Activated T-helper 1 cell treated with anti-CD3 and anti-CD28 coated beads, Interleukin-12 subunit alpha, Interleukin-12 subunit beta, Interleukin-2, Interleukin-4 antibody, amounts not matched to agents 30 ng/mL and 10 ng/mL and 1 ng/mL, durations not matched to agents 14 hours and 24 hours and 36 hours (primary cell): Measurements from ENCODE around the gene TEX2. TPM values are rescaled to one million over a fixed set of nuclear protein-coding genes. Genes with fewer than 3 reads are reported as not detected.
A peak's percentile ranks its signal among the peaks of the same experiment; 100 is the strongest.
"Not testable (repeated sequence)": the region's sequence is repeated elsewhere in the genome, so short reads cannot be mapped to it uniquely, and the experiment has no call there.

Source experiments
- DNase-seq: peaks from one replicate; pipeline ENCODE4 v3.0.0; 2021; ENCODE audit warnings: low spot score
- H3K27ac Mint-ChIP-seq: one replicate; pipeline ENCODE4 v1.8.0; 2021; ENCODE audit warnings: mild to moderate bottlenecking, mixed read lengths
- H3K27me3 Mint-ChIP-seq: one replicate; pipeline ENCODE4 v1.8.0; 2022; ENCODE audit warnings: mild to moderate bottlenecking, moderate library complexity, mixed read lengths; ENCODE audit not compliant: insufficient read depth
- H3K36me3 Mint-ChIP-seq: one replicate; pipeline ENCODE4 v1.8.0; 2021; ENCODE audit warnings: low read depth, mixed read lengths
- H3K4me1 Mint-ChIP-seq: one replicate; pipeline ENCODE4 v1.8.0; 2021; ENCODE audit warnings: low read depth, mixed read lengths
- H3K4me3 Mint-ChIP-seq: one replicate; pipeline ENCODE4 v1.8.0; 2021; ENCODE audit warnings: mild to moderate bottlenecking, moderate library complexity, mixed read lengths
- H3K9me3 Mint-ChIP-seq: one replicate; pipeline ENCODE4 v1.8.0; 2021; ENCODE audit warnings: mixed read lengths
- intact Hi-C: fragments of 100-400 bp; cut with micrococcal nuclease; formaldehyde crosslinking; loops from one replicate; pipeline ENCODE4 v1.15.1; 2024
- total RNA-seq: library from RNA; stranded (reverse); gene quantifications from 2 replicates; pipeline ENCODE4 v1.2.3, GENCODE V29; 2022

The TEX2 gene
- total RNA-seq, 1 donor from 2014 or later: 20.6 TPM

GRCh38 chr17:64123114-64123513 lies 139.9 kb downstream of the TEX2 start:
- Mint-ChIP-seq H3K27me3 (no peaks in the 10 kb centered on the region), H3K36me3 (peaks cover 53% of the 10 kb centered on the region), H3K4me3 (peak overlapping the region; percentile 58), H3K9me3 (no peaks in the 10 kb centered on the region), H3K4me1 (peaks cover 83% of the 10 kb centered on the region), H3K27ac (no peak overlapping the region)
- intact Hi-C loops: no loop called here
- no peak for DNase-seq

GRCh38 chr17:64120972-64121786 lies 141.9 kb downstream of the TEX2 start:
- Mint-ChIP-seq H3K4me3 (peak overlapping the region; percentile 79), H3K4me1 (peaks cover 85% of the 10 kb centered on the region), H3K36me3 (peaks cover 49% of the 10 kb centered on the region), H3K27ac (peak overlapping the region; percentile 98)
- not testable (repeated sequence) for H3K27me3 Mint-ChIP-seq, H3K9me3 Mint-ChIP-seq
- intact Hi-C loops: loop anchor here (1.0 to 2.0 kb wide), 4 partner anchors 9 to 60 kb away; partner anchors contain the start of gene ERN1
- DNase-seq: peak; percentile 38

GRCh38 chr17:64120159-64120810 lies 142.8 kb downstream of the TEX2 start:
- intact Hi-C loops: loop anchor here (2.0 kb wide), 1 partner anchor 59 kb away; no protein-coding TSS in a partner anchor
- peak overlapping the region; percentile 79 for H3K4me3 Mint-ChIP-seq
- peak overlapping the region; percentile 98 for H3K27ac Mint-ChIP-seq
- DNase-seq: no peak
- H3K36me3 Mint-ChIP-seq: peaks cover 55% of the 10 kb centered on the region
- no peaks in the 10 kb centered on the region for H3K27me3 Mint-ChIP-seq
- H3K4me1 Mint-ChIP-seq: peaks cover 85% of the 10 kb centered on the region
- no peaks in the 10 kb centered on the region for H3K9me3 Mint-ChIP-seq

- peaks cover 51% of the 10 kb centered on the region for H3K36me3 Mint-ChIP-seq
- DNase-seq: no peak
- H3K27me3 Mint-ChIP-seq: no peaks in the 10 kb centered on the region
- H3K4me3 Mint-ChIP-seq: no peak overlapping the region
- H3K27ac Mint-ChIP-seq: peak overlapping the region; percentile 40
- no peaks in the 10 kb centered on the region for H3K9me3 Mint-ChIP-seq
- peaks cover 79% of the 10 kb centered on the region for H3K4me1 Mint-ChIP-seq
- intact Hi-C loops: no loop called here
Observed at GRCh38 chr17:64117981-64118979, 144.8 kb downstream of the TEX2 start.

GRCh38 chr17:64115822-64116534 lies 147.1 kb downstream of the TEX2 start:
- intact Hi-C loops: loop anchor here (1.0 kb wide), 2 partner anchors 14 to 25 kb away; partner anchors contain the start of gene ERN1
- DNase-seq: no peak
- H3K4me1 Mint-ChIP-seq: peaks cover 68% of the 10 kb centered on the region
- no peaks in the 10 kb centered on the region for H3K9me3 Mint-ChIP-seq
- peak overlapping the region; percentile 83 for H3K27ac Mint-ChIP-seq
- peak overlapping the region; percentile 70 for H3K4me3 Mint-ChIP-seq
- H3K36me3 Mint-ChIP-seq: peaks cover 44% of the 10 kb centered on the region
- no peaks in the 10 kb centered on the region for H3K27me3 Mint-ChIP-seq

- Mint-ChIP-seq H3K27me3 (no peaks in the 10 kb centered on the region), H3K27ac (peak overlapping the region; percentile 83), H3K36me3 (peaks cover 45% of the 10 kb centered on the region), H3K9me3 (no peaks in the 10 kb centered on the region), H3K4me1 (peaks cover 68% of the 10 kb centered on the region), H3K4me3 (peak overlapping the region; percentile 34)
- intact Hi-C loops: no loop called here
- DNase-seq: no peak
Observed at GRCh38 chr17:64115043-64115698, 147.9 kb downstream of the TEX2 start.

GRCh38 chr17:64113006-64113405 lies 150.1 kb downstream of the TEX2 start:
- intact Hi-C loops: no loop called here
- Mint-ChIP-seq H3K27ac (no peak overlapping the region), H3K36me3 (peaks cover 50% of the 10 kb centered on the region), H3K9me3 (no peaks in the 10 kb centered on the region), H3K4me3 (no peak overlapping the region), H3K4me1 (peaks cover 73% of the 10 kb centered on the region), H3K27me3 (no peaks in the 10 kb centered on the region)
- DNase-seq: no peak

GRCh38 chr17:64111831-64112230 lies 151.2 kb downstream of the TEX2 start:
- Mint-ChIP-seq H3K4me1 (peaks cover 76% of the 10 kb centered on the region), H3K27ac (no peak overlapping the region), H3K27me3 (no peaks in the 10 kb centered on the region), H3K36me3 (peaks cover 48% of the 10 kb centered on the region), H3K4me3 (no peak overlapping the region), H3K9me3 (no peaks in the 10 kb centered on the region)
- intact Hi-C loops: no loop called here
- DNase-seq: no peak

- Mint-ChIP-seq H3K4me3 (no peak overlapping the region), H3K36me3 (peaks cover 42% of the 10 kb centered on the region), H3K27me3 (no peaks in the 10 kb centered on the region), H3K27ac (peak overlapping the region; percentile 69), H3K9me3 (no peaks in the 10 kb centered on the region), H3K4me1 (peaks cover 76% of the 10 kb centered on the region)
- DNase-seq: no peak
- intact Hi-C loops: no loop called here
Observed at GRCh38 chr17:64110379-64111152, 152.5 kb downstream of the TEX2 start.

GRCh38 chr17:64109400-64109799 lies 153.7 kb downstream of the TEX2 start:
- DNase-seq: no peak
- Mint-ChIP-seq H3K9me3 (no peaks in the 10 kb centered on the region), H3K27ac (peak overlapping the region; percentile 77), H3K36me3 (peaks cover 39% of the 10 kb centered on the region), H3K4me3 (no peak overlapping the region), H3K4me1 (peaks cover 76% of the 10 kb centered on the region), H3K27me3 (no peaks in the 10 kb centered on the region)
- intact Hi-C loops: loop anchor here (2.0 kb wide), 1 partner anchor 17 kb away; no protein-coding TSS in a partner anchor
